Lower lobe of right lung (tissue), 2 donors: ENCODE data around the gene ADGRG6. TPM values are rescaled to one million over a fixed set of nuclear protein-coding genes. Genes with fewer than 3 reads are reported as not detected.

ENCODE experiments used
- ATAC-seq, 2 donors: fragments of 200-7000 bp; cut with Tn5 transposase; one replicate each; pipeline ENCODE4 v1.9.1; 2020 to 2022; ENCODE audit warnings: mild to moderate bottlenecking in 2 of 2, moderate library complexity in 2 of 2
- DNase-seq: peaks from one replicate; pipeline ENCODE4 v3.0.0-alpha.2; 2020
- H3K27ac ChIP-seq: fragments of 200-600 bp; one replicate; pipeline ENCODE4 v1.8.0; 2022
- H3K27me3 ChIP-seq: fragments of 200-600 bp; one replicate; pipeline ENCODE4 v1.8.0; 2022; ENCODE audit warnings: low read depth
- H3K36me3 ChIP-seq: fragments of 200-600 bp; one replicate; pipeline ENCODE4 v1.8.0; 2022; ENCODE audit warnings: mild to moderate bottlenecking
- H3K4me1 ChIP-seq: fragments of 200-600 bp; one replicate; pipeline ENCODE4 v1.8.0; 2022
- H3K4me3 ChIP-seq: fragments of 200-600 bp; one replicate; pipeline ENCODE4 v1.8.0; 2022; ENCODE audit warnings: mild to moderate bottlenecking
- H3K9me3 ChIP-seq: fragments of 200-600 bp; one replicate; pipeline ENCODE4 v1.8.0; 2022
- intact Hi-C: fragments of 100-400 bp; cut with DNase I; formaldehyde crosslinking; loops from one replicate; pipeline ENCODE4 v1.11.0; 2022
- total RNA-seq: library from RNA; stranded (reverse); fragmentation: NEBNext Ultra II Directional; extraction: Animal tissue kit (Norgen Biotek cat#: 25700); gene quantifications from one replicate; pipeline ENCODE4 v1.2.1, GENCODE V29; 2021
- TF ChIP-seq, protein P1 (sequence below): fragments of 200-600 bp; IDR thresholded peaks from one replicate; pipeline ENCODE4 v1.8.0; 2022; ENCODE audit warnings: antibody characterized with exemption, mild to moderate bottlenecking
- donor health status: DM: no; HTN: yes; CAD: no; lungs with severe emphysema.

ADGRG6 gene
- total RNA-seq, 1 donor from 2014 or later: 35.7 TPM

DNA sequence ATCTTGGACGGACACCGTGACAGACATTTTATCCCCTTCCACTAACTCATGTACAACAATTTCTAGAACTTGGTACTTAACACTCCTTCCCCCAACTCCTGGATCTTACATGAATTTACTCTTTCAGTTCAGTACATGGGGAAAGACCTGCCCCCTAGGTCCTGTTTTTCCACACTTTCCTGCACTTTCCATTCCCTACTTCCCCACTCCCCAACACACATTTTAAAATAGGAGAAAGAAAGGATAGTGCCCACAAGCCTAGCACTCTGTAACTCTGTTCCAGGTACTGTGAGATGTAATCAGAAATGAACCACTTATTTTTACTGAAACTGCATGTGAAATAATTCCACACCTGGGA, 1.3 kb downstream of the ADGRG6 start:
- no peak overlapping the region for H3K27ac ChIP-seq

DNA sequence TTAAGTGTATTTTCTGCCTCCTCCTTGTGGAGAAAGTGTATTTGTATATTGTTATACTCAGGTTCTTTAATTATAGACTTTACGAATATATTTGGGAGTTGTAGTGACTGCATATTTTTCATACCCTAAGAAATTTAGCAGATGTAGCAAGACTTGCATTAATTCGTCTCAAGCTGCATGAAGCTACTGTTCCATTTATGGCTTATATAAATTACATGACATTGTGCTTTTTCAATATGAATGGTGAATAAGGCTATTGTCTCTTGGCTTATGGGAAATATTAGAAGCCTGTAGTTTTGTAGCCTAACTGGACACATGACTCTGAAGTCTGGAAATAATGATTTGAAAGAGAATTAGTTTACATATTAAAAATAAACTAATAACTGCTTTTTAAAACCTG, 2.4 kb downstream of the ADGRG6 start:
- H3K27ac ChIP-seq: no peak overlapping the region
- ATAC-seq (no peak), DNase-seq (no peak)
- no peaks in the 10 kb centered on the region for H3K9me3 ChIP-seq
- H3K4me1 ChIP-seq: peaks cover 14% of the 10 kb centered on the region
- H3K36me3 ChIP-seq: no peaks in the 10 kb centered on the region
- peak overlapping the region; percentile 70 for H3K4me3 ChIP-seq
- TF ChIP-seq, protein P1, sequence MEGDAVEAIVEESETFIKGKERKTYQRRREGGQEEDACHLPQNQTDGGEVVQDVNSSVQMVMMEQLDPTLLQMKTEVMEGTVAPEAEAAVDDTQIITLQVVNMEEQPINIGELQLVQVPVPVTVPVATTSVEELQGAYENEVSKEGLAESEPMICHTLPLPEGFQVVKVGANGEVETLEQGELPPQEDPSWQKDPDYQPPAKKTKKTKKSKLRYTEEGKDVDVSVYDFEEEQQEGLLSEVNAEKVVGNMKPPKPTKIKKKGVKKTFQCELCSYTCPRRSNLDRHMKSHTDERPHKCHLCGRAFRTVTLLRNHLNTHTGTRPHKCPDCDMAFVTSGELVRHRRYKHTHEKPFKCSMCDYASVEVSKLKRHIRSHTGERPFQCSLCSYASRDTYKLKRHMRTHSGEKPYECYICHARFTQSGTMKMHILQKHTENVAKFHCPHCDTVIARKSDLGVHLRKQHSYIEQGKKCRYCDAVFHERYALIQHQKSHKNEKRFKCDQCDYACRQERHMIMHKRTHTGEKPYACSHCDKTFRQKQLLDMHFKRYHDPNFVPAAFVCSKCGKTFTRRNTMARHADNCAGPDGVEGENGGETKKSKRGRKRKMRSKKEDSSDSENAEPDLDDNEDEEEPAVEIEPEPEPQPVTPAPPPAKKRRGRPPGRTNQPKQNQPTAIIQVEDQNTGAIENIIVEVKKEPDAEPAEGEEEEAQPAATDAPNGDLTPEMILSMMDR: no peak
- no peaks in the 10 kb centered on the region for H3K27me3 ChIP-seq
- intact Hi-C loops: no loop called here

More for the DNA sequence above, 1.3 kb downstream of the ADGRG6 start:
- ATAC-seq (no peak), DNase-seq (no peak)
- Histone ChIP-seq H3K36me3 (no peaks in the 10 kb centered on the region), H3K4me1 (peaks cover 9% of the 10 kb centered on the region), H3K9me3 (no peaks in the 10 kb centered on the region), H3K27me3 (no peaks in the 10 kb centered on the region), H3K4me3 (peak overlapping the region; percentile 70)
- TF ChIP-seq, protein P1: no peak
- intact Hi-C loops: no loop called here

DNA sequence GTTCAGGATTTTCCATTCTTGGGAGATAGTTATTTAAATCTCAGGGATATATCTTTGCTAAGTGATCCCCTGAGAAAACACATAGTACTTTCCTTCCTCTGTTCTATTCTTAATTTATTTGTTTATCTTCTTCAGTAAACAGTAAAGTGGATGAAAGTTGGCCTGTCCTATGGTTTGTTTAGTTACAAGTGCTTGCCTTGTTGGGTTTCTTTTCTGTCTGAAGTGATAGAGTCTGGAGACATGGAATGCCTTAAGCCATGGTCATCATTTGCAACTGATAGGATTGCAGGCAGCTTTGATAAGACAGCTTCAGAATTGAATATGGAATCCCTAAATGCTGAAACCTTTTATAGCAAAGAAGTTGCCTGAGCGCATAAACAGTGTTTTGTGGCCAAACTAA, 4.9 kb downstream of the ADGRG6 start:
- intact Hi-C loops: no loop called here
- DNase-seq (no peak), ATAC-seq (no peak)
- Histone ChIP-seq H3K36me3 (no peaks in the 10 kb centered on the region), H3K27ac (no peak overlapping the region), H3K27me3 (no peaks in the 10 kb centered on the region), H3K9me3 (no peaks in the 10 kb centered on the region), H3K4me3 (no peak overlapping the region), H3K4me1 (peaks cover 9% of the 10 kb centered on the region)
- TF ChIP-seq, protein P1: no peak

DNA sequence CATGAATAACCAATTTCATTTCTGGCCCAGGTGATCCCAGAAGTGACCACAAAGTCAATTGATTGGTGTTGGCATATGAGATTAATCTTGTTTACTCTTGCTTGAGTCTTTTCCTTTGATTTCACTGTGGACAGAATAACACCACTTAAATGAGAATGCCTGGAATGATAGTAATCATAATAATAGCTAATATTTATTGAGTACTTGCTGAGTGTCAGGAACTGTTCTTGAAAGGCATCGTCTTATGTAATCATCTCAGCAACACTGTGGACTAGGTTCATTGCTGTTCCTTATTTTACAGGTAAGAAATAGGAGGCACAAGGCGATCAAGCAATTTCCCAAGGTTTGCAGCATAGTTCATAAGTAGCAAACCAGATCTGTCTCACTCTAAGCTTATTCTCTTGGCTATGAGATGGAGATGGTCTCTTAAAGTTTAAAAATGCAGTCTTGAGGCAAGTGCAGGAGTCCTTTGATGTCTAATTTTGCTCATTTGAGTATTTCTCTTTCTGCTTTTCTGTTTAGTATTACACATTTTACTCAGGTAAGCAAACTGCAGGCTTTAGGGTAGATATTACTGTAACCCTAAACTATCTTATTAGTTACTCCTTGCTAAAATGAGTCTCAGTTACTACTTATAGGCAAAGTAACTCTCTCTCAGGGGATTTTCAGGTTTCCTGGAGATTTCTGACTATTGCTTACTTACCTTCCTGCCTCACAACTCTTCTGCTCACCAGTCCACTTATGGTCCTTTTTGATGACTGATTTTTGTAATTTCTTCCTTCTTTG, 6.3 kb downstream of the ADGRG6 start:
- no peaks in the 10 kb centered on the region for H3K27me3 ChIP-seq
- ATAC-seq: peak in 1 of 2 donors; percentile 85
- TF ChIP-seq, protein P1: no peak
- H3K4me1 ChIP-seq: peaks cover 9% of the 10 kb centered on the region
- H3K4me3 ChIP-seq: no peak overlapping the region
- no peak for DNase-seq
- no peak overlapping the region for H3K27ac ChIP-seq
- intact Hi-C loops: no loop called here
- H3K9me3 ChIP-seq: no peaks in the 10 kb centered on the region
- no peaks in the 10 kb centered on the region for H3K36me3 ChIP-seq

DNA sequence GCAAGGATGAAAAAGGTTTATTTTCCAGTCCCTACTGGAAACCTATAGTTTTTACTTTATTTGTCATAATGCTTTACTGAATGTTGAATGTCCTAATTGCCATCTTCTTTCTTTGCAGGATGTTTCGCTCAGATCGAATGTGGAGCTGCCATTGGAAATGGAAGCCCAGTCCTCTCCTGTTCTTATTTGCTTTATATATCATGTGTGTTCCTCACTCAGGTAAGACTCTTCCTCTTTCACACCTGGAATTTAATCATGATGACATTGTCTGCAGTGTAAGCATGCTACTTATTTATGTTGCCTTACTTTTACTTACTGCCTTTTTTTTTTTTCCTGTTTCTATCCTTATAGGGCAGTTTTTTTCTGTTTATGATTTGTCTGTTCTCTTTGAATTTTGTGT, 7.6 kb downstream of the ADGRG6 start:
- no peak for ATAC-seq
- intact Hi-C loops: no loop called here

More for the DNA sequence above, 7.6 kb downstream of the ADGRG6 start:
- no peaks in the 10 kb centered on the region for H3K9me3 ChIP-seq
- H3K36me3 ChIP-seq: no peaks in the 10 kb centered on the region
- no peaks in the 10 kb centered on the region for H3K27me3 ChIP-seq
- no peak overlapping the region for H3K27ac ChIP-seq
- H3K4me3 ChIP-seq: no peak overlapping the region
- TF ChIP-seq, protein P1: no peak
- no peak for DNase-seq
- peaks cover 5% of the 10 kb centered on the region for H3K4me1 ChIP-seq
